DND-41 (cell line): Measurements from ENCODE around the gene ETFA.

Source experiments
- ATAC-seq: fragments of 200-7000 bp; cut with Tn5 transposase; 3 replicates; pipeline ENCODE4 v1.9.1; 2021; ENCODE audit warnings: low read depth; ENCODE audit not compliant: insufficient read depth
- DNase-seq: peaks from one replicate; pipeline ENCODE4 v3.0.0-alpha.2; 2020
- H2AFZ ChIP-seq: 2 replicates; pipeline ENCODE4 v1.6.0; 2012; ENCODE audit warnings: low read depth, low read length
- H3K27ac ChIP-seq: 2 replicates; pipeline ENCODE4 v1.5.1; 2012; ENCODE audit warnings: low read length, inconsistent platforms
- H3K27me3 ChIP-seq: fragments of 200-600 bp; sonication (generic); 2 replicates; pipeline ENCODE4 v1.6.0; 2012; ENCODE audit warnings: low read length, mild to moderate bottlenecking, inconsistent platforms; ENCODE audit not compliant: insufficient read depth, poor library complexity
- H3K36me3 ChIP-seq: 2 replicates; pipeline ENCODE4 v1.5.1; 2012; ENCODE audit warnings: low read length, inconsistent platforms; ENCODE audit not compliant: insufficient read depth
- H3K4me1 ChIP-seq: 2 replicates; pipeline ENCODE4 v1.5.1; 2012; ENCODE audit warnings: mild to moderate bottlenecking, low read length; ENCODE audit not compliant: insufficient read depth
- H3K4me2 ChIP-seq: 2 replicates; pipeline ENCODE4 v1.6.0; 2012; ENCODE audit warnings: mild to moderate bottlenecking, moderate library complexity, low read length, inconsistent platforms; ENCODE audit not compliant: insufficient read depth
- H3K4me3 ChIP-seq, 2 experiments: fragments of 200-600 bp in 1 of 2; shearing (Covaris generic) in 1 of 2; 2 replicates each; pipeline ENCODE4 v1.5.1; 2012 to 2016; ENCODE audit warnings: inconsistent platforms in 2 of 2, low read length in 2 of 2, mild to moderate bottlenecking in 2 of 2, low read depth in 1 of 2, moderate library complexity in 1 of 2
- H3K79me2 ChIP-seq: 2 replicates; pipeline ENCODE4 v1.6.0; 2012; ENCODE audit warnings: low read length, inconsistent platforms; ENCODE audit not compliant: insufficient read depth
- H3K9ac ChIP-seq: 2 replicates; pipeline ENCODE4 v1.6.0; 2012; ENCODE audit warnings: low read depth, mild to moderate bottlenecking, inconsistent platforms, low read length, moderate library complexity
- H3K9me3 ChIP-seq: 2 replicates; pipeline ENCODE4 v1.5.1; 2012; ENCODE audit warnings: low read length, moderate library complexity, mild to moderate bottlenecking, inconsistent platforms; ENCODE audit not compliant: insufficient read depth, severe bottlenecking
- H4K20me1 ChIP-seq: 2 replicates; pipeline ENCODE4 v1.6.0; 2012; ENCODE audit warnings: low read length; ENCODE audit not compliant: insufficient read depth
- EZH2 ChIP-seq: IDR thresholded peaks from 3 replicates; pipeline ENCODE4 v1.6.1; 2012; ENCODE audit warnings: borderline replicate concordance, low read depth, mild to moderate bottlenecking, moderate library complexity, low read length, inconsistent platforms; ENCODE audit not compliant: severe bottlenecking
- TF ChIP-seq, protein P1 (sequence below): IDR thresholded peaks from 2 replicates; pipeline ENCODE4 v1.5.1; 2012; ENCODE audit warnings: borderline replicate concordance, low read length, moderate library complexity, mild to moderate bottlenecking; ENCODE audit not compliant: poor library complexity, severe bottlenecking; ENCODE audit errors: extremely low read depth

ETFA gene

DNA sequence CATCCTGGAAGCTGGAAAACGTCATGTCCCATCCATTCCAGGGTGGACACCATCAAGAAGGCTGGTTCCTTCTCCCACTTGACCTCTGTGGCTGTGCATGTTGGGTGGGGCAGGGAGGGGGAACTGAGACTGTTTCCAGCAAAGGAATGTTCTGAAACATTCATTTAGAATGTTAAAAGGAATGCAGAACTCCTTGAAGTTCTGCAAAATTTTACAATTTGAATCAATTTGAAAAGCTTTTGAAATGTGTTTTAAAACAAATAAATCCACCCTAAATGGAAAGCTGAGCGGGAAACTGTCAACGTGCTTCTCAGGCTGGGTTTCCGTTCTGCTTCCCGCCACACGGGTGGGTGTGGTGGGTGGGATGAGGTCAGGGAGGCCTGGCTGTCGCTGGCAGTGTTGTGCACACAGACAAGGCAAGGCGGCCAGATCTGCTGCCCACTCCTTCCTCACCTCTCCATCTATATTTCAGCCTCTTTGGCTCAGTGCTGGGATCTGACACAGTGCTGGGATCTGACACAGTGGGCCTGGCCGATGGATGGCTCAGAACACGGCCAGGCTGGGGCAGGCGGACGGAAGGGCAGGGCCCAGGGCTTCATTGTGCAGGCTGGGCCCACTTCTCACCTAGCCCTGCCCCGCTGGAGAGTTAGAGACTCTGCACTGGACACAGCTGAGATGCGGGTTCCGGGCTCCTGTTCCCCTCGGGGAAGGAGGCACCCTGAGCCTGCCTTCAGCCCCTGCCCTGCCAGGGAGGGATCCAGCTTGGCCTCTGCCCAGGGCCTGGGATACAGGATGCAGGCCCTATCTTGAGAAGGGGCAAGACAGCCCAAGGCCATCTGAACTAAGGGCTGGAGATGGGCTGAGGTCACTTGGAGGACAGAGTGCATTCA, 141.1 kb downstream of the ETFA start:
- ATAC-seq = no peak
- Histone ChIP-seq H4K20me1 (no peaks in the 10 kb centered on the region), H3K79me2 (no peaks in the 10 kb centered on the region), H3K27me3 (no peaks in the 10 kb centered on the region), H3K9me3 (no peaks in the 10 kb centered on the region), H3K4me3 (no peak overlapping the region), H3K36me3 (no peaks in the 10 kb centered on the region), H3K9ac (no peak overlapping the region), H3K4me2 (no peak overlapping the region), H3K27ac (no peak overlapping the region), H2AFZ (no peak overlapping the region), H3K4me1 (no peaks in the 10 kb centered on the region)
- no peak for DNase-seq
- no peak for TF ChIP-seq EZH2
- TF ChIP-seq, protein P1, sequence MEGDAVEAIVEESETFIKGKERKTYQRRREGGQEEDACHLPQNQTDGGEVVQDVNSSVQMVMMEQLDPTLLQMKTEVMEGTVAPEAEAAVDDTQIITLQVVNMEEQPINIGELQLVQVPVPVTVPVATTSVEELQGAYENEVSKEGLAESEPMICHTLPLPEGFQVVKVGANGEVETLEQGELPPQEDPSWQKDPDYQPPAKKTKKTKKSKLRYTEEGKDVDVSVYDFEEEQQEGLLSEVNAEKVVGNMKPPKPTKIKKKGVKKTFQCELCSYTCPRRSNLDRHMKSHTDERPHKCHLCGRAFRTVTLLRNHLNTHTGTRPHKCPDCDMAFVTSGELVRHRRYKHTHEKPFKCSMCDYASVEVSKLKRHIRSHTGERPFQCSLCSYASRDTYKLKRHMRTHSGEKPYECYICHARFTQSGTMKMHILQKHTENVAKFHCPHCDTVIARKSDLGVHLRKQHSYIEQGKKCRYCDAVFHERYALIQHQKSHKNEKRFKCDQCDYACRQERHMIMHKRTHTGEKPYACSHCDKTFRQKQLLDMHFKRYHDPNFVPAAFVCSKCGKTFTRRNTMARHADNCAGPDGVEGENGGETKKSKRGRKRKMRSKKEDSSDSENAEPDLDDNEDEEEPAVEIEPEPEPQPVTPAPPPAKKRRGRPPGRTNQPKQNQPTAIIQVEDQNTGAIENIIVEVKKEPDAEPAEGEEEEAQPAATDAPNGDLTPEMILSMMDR = no peak

DNA sequence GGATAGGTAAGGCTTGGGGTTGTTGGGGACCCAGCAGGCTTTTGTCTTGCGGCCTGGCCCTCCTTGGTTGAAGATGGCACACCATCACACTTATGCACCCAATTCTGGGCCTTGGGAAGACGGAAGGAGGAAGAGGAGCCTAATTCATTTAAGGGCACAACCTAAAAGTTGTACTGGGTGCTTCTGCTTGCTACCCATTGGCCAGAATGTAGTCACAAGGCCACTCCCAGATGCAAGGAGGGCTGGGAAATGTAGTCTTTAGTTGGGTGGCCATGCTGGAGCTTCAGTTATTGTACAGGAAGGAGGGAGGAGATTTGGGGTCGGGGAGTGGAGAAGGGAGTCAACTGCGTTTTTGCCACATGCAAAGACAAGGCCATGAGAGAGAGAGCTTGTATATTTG, 142.3 kb downstream of the ETFA start:
- no peaks in the 10 kb centered on the region for H3K4me1 ChIP-seq
- no peaks in the 10 kb centered on the region for H3K27me3 ChIP-seq
- no peak overlapping the region for H2AFZ ChIP-seq
- ATAC-seq (no peak), DNase-seq (no peak)
- H3K4me2 ChIP-seq = no peak overlapping the region
- H3K36me3 ChIP-seq = no peaks in the 10 kb centered on the region
- no peaks in the 10 kb centered on the region for H4K20me1 ChIP-seq
- H3K79me2 ChIP-seq = no peaks in the 10 kb centered on the region
- no peak overlapping the region for H3K4me3 ChIP-seq
- H3K9me3 ChIP-seq = no peaks in the 10 kb centered on the region
- no peak overlapping the region for H3K27ac ChIP-seq
- no peak overlapping the region for H3K9ac ChIP-seq
- TF ChIP-seq EZH2 = no peak
- TF ChIP-seq, protein P1 = no peak

DNA sequence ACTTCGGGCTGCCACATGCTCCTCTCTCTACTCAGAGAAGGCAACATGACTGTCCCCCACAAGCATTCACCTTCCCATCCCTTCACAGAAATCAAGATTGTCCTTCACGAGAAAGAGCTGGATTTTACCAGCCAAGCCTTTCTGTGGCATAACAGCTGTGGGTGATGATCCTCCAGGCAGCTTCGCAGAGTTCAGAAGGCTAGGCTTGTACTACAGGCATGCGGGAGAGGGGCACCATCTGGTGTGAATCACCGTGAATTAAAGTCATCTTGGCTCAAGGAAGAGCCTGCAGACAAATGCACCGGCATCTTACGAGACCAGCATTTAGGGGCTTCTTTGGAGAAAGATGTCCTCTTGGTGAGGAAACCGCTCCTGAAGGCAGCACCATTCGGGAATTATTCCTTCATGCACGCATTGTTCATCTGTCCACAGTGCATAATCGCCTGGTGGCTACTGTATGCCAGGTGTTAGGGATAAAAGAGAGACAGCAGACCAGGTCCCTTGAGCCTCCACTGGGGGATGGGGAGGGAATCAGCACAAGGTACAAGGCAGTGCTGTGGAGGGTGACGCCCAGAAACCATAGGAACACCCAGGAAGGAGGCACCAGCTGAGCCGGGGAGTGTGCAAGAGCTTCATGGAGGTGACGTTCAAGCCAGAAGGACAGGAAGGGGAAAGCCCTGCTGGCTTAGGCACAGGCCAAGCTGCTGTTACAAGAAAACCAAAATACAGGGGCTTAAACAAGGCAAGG, 142.9 kb downstream of the ETFA start:
- H3K79me2 ChIP-seq = no peaks in the 10 kb centered on the region
- no peak for TF ChIP-seq EZH2
- TF ChIP-seq, protein P1 = no peak
- no peak overlapping the region for H3K4me2 ChIP-seq
- H2AFZ ChIP-seq = no peak overlapping the region
- H3K9ac ChIP-seq = no peak overlapping the region
- H4K20me1 ChIP-seq = no peaks in the 10 kb centered on the region
- ATAC-seq = no peak
- no peaks in the 10 kb centered on the region for H3K4me1 ChIP-seq
- H3K36me3 ChIP-seq = no peaks in the 10 kb centered on the region
- no peak overlapping the region for H3K4me3 ChIP-seq
- no peak for DNase-seq
- H3K27me3 ChIP-seq = no peaks in the 10 kb centered on the region
- no peak overlapping the region for H3K27ac ChIP-seq
- no peaks in the 10 kb centered on the region for H3K9me3 ChIP-seq
